ENCODE measurements around the gene ROR1.

Gene ROR1

DNA sequence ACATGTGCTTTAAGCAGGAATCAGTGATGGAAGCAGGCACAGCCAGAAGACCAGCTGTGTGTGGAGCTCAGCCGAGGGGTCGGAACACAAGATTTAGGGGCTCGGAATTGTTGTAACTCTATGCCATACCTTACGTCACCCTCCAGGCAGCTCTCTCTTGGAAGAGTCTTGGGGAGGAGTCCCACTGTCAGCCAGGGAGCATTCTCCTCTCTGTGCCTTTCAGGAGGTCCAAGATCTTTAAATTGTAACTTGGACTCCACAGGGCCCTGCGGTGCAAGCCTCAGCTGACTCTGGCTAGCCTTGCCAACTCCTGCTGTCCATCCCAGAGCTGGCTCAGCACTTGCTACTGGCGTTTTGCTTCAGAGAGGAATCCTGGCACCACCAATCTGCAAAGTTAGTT is 26.4 kb upstream of the ROR1 start:
- TF ChIP-seq, protein P1, sequence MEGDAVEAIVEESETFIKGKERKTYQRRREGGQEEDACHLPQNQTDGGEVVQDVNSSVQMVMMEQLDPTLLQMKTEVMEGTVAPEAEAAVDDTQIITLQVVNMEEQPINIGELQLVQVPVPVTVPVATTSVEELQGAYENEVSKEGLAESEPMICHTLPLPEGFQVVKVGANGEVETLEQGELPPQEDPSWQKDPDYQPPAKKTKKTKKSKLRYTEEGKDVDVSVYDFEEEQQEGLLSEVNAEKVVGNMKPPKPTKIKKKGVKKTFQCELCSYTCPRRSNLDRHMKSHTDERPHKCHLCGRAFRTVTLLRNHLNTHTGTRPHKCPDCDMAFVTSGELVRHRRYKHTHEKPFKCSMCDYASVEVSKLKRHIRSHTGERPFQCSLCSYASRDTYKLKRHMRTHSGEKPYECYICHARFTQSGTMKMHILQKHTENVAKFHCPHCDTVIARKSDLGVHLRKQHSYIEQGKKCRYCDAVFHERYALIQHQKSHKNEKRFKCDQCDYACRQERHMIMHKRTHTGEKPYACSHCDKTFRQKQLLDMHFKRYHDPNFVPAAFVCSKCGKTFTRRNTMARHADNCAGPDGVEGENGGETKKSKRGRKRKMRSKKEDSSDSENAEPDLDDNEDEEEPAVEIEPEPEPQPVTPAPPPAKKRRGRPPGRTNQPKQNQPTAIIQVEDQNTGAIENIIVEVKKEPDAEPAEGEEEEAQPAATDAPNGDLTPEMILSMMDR (conservative IDR thresholded peaks at IDR 0.05; ENCODE audit: low read depth, low read length) = no peak
- no peak overlapping the region for H3K4me3 ChIP-seq (ENCODE audit: low read depth, low read length)
- peak; percentile 30 for DNase-seq (ENCODE audit: low read depth)

GRCh38 chr1:63748046-63748580 is 25.7 kb upstream of the ROR1 start:
- TF ChIP-seq, protein P1 (conservative IDR thresholded peaks at IDR 0.05; ENCODE audit: low read depth, low read length) = no peak
- H3K4me3 ChIP-seq (ENCODE audit: low read depth, low read length) = no peak overlapping the region
- no peak for DNase-seq (ENCODE audit: low read depth)

- DNase-seq (ENCODE audit: low read depth) = no peak
- H3K4me3 ChIP-seq (ENCODE audit: low read depth, low read length) = no peak overlapping the region
- TF ChIP-seq, protein P1 (conservative IDR thresholded peaks at IDR 0.05; ENCODE audit: low read depth, low read length) = no peak
Measured at GRCh38 chr1:63748641-63749040, 25.2 kb upstream of the ROR1 start.

DNA sequence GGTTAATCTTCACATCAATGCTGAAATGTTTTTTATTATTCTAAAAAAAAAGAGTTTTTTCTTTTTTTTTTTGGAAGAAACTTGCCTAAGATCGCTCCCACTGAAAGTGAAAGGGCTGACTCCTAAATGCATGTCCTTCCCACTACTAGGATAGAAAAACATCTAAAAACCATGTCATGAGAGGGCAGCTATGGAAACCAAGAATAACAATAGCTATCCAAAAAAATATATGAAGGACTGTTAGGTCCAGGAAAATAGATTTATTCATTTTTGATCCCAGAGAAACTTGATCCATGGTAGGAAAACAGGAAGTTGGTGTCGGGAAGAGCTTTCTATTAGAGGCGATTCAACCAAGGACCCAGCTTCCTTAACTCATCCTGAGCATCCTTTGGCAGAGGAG is 23.1 kb upstream of the ROR1 start:
- H3K4me3 ChIP-seq (ENCODE audit: low read depth, low read length) = no peak overlapping the region
- no peak for DNase-seq (ENCODE audit: low read depth)
- TF ChIP-seq, protein P1 (conservative IDR thresholded peaks at IDR 0.05; ENCODE audit: low read depth, low read length) = no peak

DNA sequence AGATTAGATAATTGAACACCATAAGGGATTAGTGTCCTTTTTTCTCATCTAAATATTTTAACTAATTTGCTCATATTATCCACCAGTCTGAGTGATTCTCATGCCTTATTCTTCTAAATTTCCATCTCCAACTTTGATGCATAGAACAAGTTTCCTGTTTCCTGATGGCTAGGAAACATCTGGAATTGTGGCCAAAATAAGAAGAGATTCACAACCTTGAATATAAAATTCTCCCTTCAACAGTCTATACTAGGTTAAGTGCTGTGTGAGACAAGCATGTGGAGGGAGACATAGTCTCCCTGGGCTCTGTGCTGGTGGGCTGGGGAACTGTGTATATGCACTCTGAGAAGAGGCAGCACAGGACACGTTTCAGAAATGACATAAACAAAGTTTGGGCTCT is 21.6 kb upstream of the ROR1 start:
- TF ChIP-seq, protein P1 (conservative IDR thresholded peaks at IDR 0.05; ENCODE audit: low read depth, low read length) = no peak
- no peak for DNase-seq (ENCODE audit: low read depth)
- H3K4me3 ChIP-seq (ENCODE audit: low read depth, low read length) = no peak overlapping the region

- TF ChIP-seq, protein P1 (conservative IDR thresholded peaks at IDR 0.05; ENCODE audit: low read depth, low read length) = no peak
- no peak overlapping the region for H3K4me3 ChIP-seq (ENCODE audit: low read depth, low read length)
- DNase-seq (ENCODE audit: low read depth) = no peak
Measured at GRCh38 chr1:63753591-63753990, 20.2 kb upstream of the ROR1 start.

- TF ChIP-seq, protein P1 (conservative IDR thresholded peaks at IDR 0.05; ENCODE audit: low read depth, low read length) = no peak
- no peak overlapping the region for H3K4me3 ChIP-seq (ENCODE audit: low read depth, low read length)
- DNase-seq (ENCODE audit: low read depth) = no peak
Measured at GRCh38 chr1:63756839-63757238, 17.0 kb upstream of the ROR1 start.

All from choroid plexus epithelial cell (primary cell).